Gastroesophageal sphincter (tissue), 3 donors: ENCODE measurements around the gene EIF2AK3.

ENCODE experiments used
- CTCF ChIP-seq, 4 experiments: fragments of 200-600 bp in 2 of 4; fragments of 450-650 bp in 2 of 4; sonication (generic) in 1 of 4; IDR thresholded peaks; one replicate each; pipeline ENCODE4 v1.5.1; 2017 to 2019; ENCODE audit warnings: antibody characterized with exemption in 4 of 4, mild to moderate bottlenecking in 2 of 4, moderate library complexity in 2 of 4
- POLR2AphosphoS5 ChIP-seq: sonication (generic); formaldehyde crosslinking; IDR thresholded peaks from one replicate; pipeline ENCODE4 v1.6.1; 2017; ENCODE audit warnings: antibody characterized with exemption

GRCh38 chr2:88624477-88624876 is 2.8 kb downstream of the EIF2AK3 start:
- no peak for TF ChIP-seq CTCF (IDR thresholded peaks at IDR 0.05)
- TF ChIP-seq POLR2AphosphoS5, result no peak
